H9 (cell line): ENCODE results near the gene CHAF1B. TPM values are rescaled to one million over a fixed set of nuclear protein-coding genes. Genes with fewer than 3 reads are reported as not detected.

ENCODE experiments used
- DNase-seq: peaks from one replicate; pipeline ENCODE4 v3.0.0-alpha.2; 2017
- H2AFZ ChIP-seq: one replicate; pipeline ENCODE4 v1.6.1; 2013; ENCODE audit warnings: mild to moderate bottlenecking, low read length, control low read depth, moderate library complexity
- H2AK5ac ChIP-seq: 2 replicates; pipeline ENCODE4 v1.6.1; 2013; ENCODE audit warnings: low read length, control low read depth, mixed read lengths; ENCODE audit not compliant: insufficient read length
- H2BK120ac ChIP-seq: one replicate; pipeline ENCODE4 v1.6.1; 2013; ENCODE audit warnings: low read depth, mild to moderate bottlenecking, low read length, control low read depth, inconsistent platforms; ENCODE audit not compliant: poor library complexity, severe bottlenecking
- H2BK12ac ChIP-seq: 2 replicates; pipeline ENCODE4 v1.6.1; 2013; ENCODE audit warnings: low read length, control low read depth, mixed read lengths, low read depth; ENCODE audit not compliant: insufficient read length
- H2BK15ac ChIP-seq: 2 replicates; pipeline ENCODE4 v1.6.1; 2013; ENCODE audit warnings: low read depth, low read length, control low read depth
- H2BK20ac ChIP-seq: one replicate; pipeline ENCODE4 v1.6.1; 2013; ENCODE audit warnings: low read depth, mild to moderate bottlenecking, low read length, control low read depth, inconsistent platforms; ENCODE audit not compliant: poor library complexity, severe bottlenecking
- H2BK5ac ChIP-seq: 2 replicates; pipeline ENCODE4 v1.6.1; 2013; ENCODE audit warnings: low read length, control low read depth, mixed read lengths; ENCODE audit not compliant: insufficient read length
- H3K14ac ChIP-seq: 2 replicates; pipeline ENCODE4 v1.6.1; 2013; ENCODE audit warnings: low read length, control low read depth; ENCODE audit not compliant: insufficient read depth
- H3K18ac ChIP-seq: 2 replicates; pipeline ENCODE4 v1.6.1; 2013; ENCODE audit warnings: low read depth, mild to moderate bottlenecking, mixed read lengths, low read length, control low read depth; ENCODE audit not compliant: insufficient read length
- H3K23ac ChIP-seq: 2 replicates; pipeline ENCODE4 v1.6.1; 2013; ENCODE audit warnings: low read length, control low read depth, mixed read lengths, low read depth; ENCODE audit not compliant: insufficient read length
- H3K23me2 ChIP-seq: 2 replicates; pipeline ENCODE4 v1.6.1; 2013; ENCODE audit warnings: low read depth, mild to moderate bottlenecking, mixed read lengths, low read length, control low read depth; ENCODE audit not compliant: insufficient read length, poor library complexity, severe bottlenecking
- H3K27ac ChIP-seq: 2 replicates; pipeline ENCODE4 v1.5.1; 2013; ENCODE audit warnings: low read length, control low read depth, mixed read lengths, low read depth; ENCODE audit not compliant: insufficient read length
- H3K27me3 ChIP-seq: 2 replicates; pipeline ENCODE4 v1.6.1; 2013; ENCODE audit warnings: low read length, control low read depth, inconsistent platforms; ENCODE audit not compliant: insufficient read depth
- H3K4ac ChIP-seq: 2 replicates; pipeline ENCODE4 v1.6.1; 2013; ENCODE audit warnings: low read depth, mild to moderate bottlenecking, control low read depth, inconsistent platforms, low read length, moderate library complexity
- H3K4me1 ChIP-seq: 2 replicates; pipeline ENCODE4 v1.6.1; 2013; ENCODE audit warnings: low read length, control low read depth, inconsistent platforms; ENCODE audit not compliant: insufficient read depth
- H3K4me2 ChIP-seq: 2 replicates; pipeline ENCODE4 v1.6.1; 2013; ENCODE audit warnings: low read length, control low read depth, mixed read lengths; ENCODE audit not compliant: insufficient read length, insufficient read depth
- H3K56ac ChIP-seq: 2 replicates; pipeline ENCODE4 v1.6.1; 2013; ENCODE audit warnings: low read depth, mild to moderate bottlenecking, mixed read lengths, low read length, control low read depth; ENCODE audit not compliant: insufficient read length
- H3K79me1 ChIP-seq: 2 replicates; pipeline ENCODE4 v1.6.1; 2013; ENCODE audit warnings: low read depth, mild to moderate bottlenecking, moderate library complexity, low read length, control low read depth, inconsistent platforms; ENCODE audit not compliant: insufficient read depth, poor library complexity, severe bottlenecking
- H3K79me2 ChIP-seq: 2 replicates; pipeline ENCODE4 v1.6.1; 2013; ENCODE audit warnings: low read length, control low read depth, inconsistent platforms; ENCODE audit not compliant: insufficient read depth
- H3K9ac ChIP-seq: 2 replicates; pipeline ENCODE4 v1.6.1; 2013; ENCODE audit warnings: low read length, control low read depth, mixed read lengths; ENCODE audit not compliant: insufficient read length; ENCODE audit errors: extremely low read depth
- H3K9me3 ChIP-seq: one replicate; pipeline ENCODE4 v1.6.1; 2013; ENCODE audit warnings: low read depth, low read length, inconsistent platforms; ENCODE audit not compliant: control insufficient read depth
- H3T11ph ChIP-seq: one replicate; pipeline ENCODE4 v1.6.1; 2013; ENCODE audit warnings: mild to moderate bottlenecking, low read length, control low read depth, inconsistent platforms
- H4K20me1 ChIP-seq: one replicate; pipeline ENCODE4 v1.6.1; 2013; ENCODE audit not compliant: control insufficient read depth, insufficient read length, insufficient read depth
- H4K5ac ChIP-seq: 2 replicates; pipeline ENCODE4 v1.6.1; 2013; ENCODE audit warnings: low read depth, mild to moderate bottlenecking, mixed read lengths, low read length, control low read depth; ENCODE audit not compliant: insufficient read length
- H4K8ac ChIP-seq: replicated peaks from 2 replicates; pipeline ENCODE4 v1.6.1; 2013; ENCODE audit warnings: low read length, control low read depth, mixed read lengths, low read depth; ENCODE audit not compliant: insufficient read length
- H4K91ac ChIP-seq: 2 replicates; pipeline ENCODE4 v1.6.1; 2013; ENCODE audit warnings: low read depth, mild to moderate bottlenecking, moderate library complexity, mixed read lengths, low read length, control low read depth; ENCODE audit not compliant: insufficient read length
- H3K27ac Mint-ChIP-seq, 3 experiments: 2 replicates in 2 of 3; 3 replicates in 1 of 3; pipeline ENCODE4 v1.8.0; 2020 to 2021; ENCODE audit warnings: mixed read lengths in 3 of 3, mild to moderate bottlenecking in 1 of 3, moderate library complexity in 1 of 3
- H3K27me3 Mint-ChIP-seq: 2 replicates; pipeline ENCODE4 v1.8.0; 2021; ENCODE audit warnings: low read depth, mild to moderate bottlenecking, moderate library complexity, mixed read lengths
- H3K36me3 Mint-ChIP-seq, 3 experiments: 2 replicates in 2 of 3; 3 replicates in 1 of 3; pipeline ENCODE4 v1.8.0; 2020 to 2021; ENCODE audit warnings: low read depth in 3 of 3, mixed read lengths in 3 of 3; ENCODE audit not compliant: insufficient read depth in 1 of 3
- H3K4me1 Mint-ChIP-seq, 2 experiments: 2 replicates each; pipeline ENCODE4 v1.8.0; 2020; ENCODE audit warnings: mixed read lengths in 2 of 2
- H3K4me3 Mint-ChIP-seq, 2 experiments: 2 replicates in 1 of 2; 3 replicates in 1 of 2; pipeline ENCODE4 v1.8.0; 2020 to 2021; ENCODE audit warnings: mild to moderate bottlenecking in 2 of 2, mixed read lengths in 2 of 2, moderate library complexity in 1 of 2
- H3K9me3 Mint-ChIP-seq, 2 experiments: 2 replicates in 1 of 2; 3 replicates in 1 of 2; pipeline ENCODE4 v1.8.0; 2020; ENCODE audit warnings: mild to moderate bottlenecking in 2 of 2, mixed read lengths in 2 of 2, moderate library complexity in 1 of 2
- WGBS: extraction: QIAGEN DNeasy Blood & Tissue Kit; methylation state at CpG from one replicate; pipeline ENCODE4 v1.1.7; 2013; ENCODE audit warnings: missing lambda C conversion rate, low lambda C conversion rate, mixed read lengths; ENCODE audit not compliant: insufficient read length; ENCODE audit errors: extremely low coverage; 5-methylcytosine and 5-hydroxymethylcytosine counted together
- total RNA-seq: library from RNA; stranded (reverse); gene quantifications from 2 replicates; pipeline ENCODE4 v1.2.1, GENCODE V29; 2021
- TF ChIP-seq, protein P1 (sequence below): fragments of 200-600 bp; sonication (generic); conservative IDR thresholded peaks from 3 replicates; pipeline ENCODE4 v1.8.0; 2021; ENCODE audit warnings: antibody characterized with exemption, mild to moderate bottlenecking

CHAF1B gene
- total RNA-seq, 1 experiment from 2014 or later = 19.3 TPM

- no peak overlapping the region for H3T11ph ChIP-seq
- no peak overlapping the region for H3K56ac ChIP-seq
- H2BK120ac ChIP-seq = no peak overlapping the region
- H3K27me3 ChIP-seq = 0 out of 2 replicates have a peak, but pooled peaks cover 2% of the 10 kb centered on the region
- no peak overlapping the region for H2BK5ac ChIP-seq
- H3K18ac ChIP-seq = no peak overlapping the region
- no peak overlapping the region for H2BK20ac ChIP-seq
- no peaks in the 10 kb centered on the region for H3K9me3 ChIP-seq
- H4K8ac ChIP-seq = no peak overlapping the region
- peaks cover 21 to 25% of the 10 kb centered on the region in 2 experiments for H3K4me1 Mint-ChIP-seq
- no peak overlapping the region for H2AK5ac ChIP-seq
- no peak overlapping the region for H3K9ac ChIP-seq
- H3K23me2 ChIP-seq = no peaks in the 10 kb centered on the region
- no peak overlapping the region for H3K4ac ChIP-seq
- no peak overlapping the region for H2BK12ac ChIP-seq
- peaks cover 8% of the 10 kb centered on the region; the same call in 1 of the 2 replicates for H3K4me1 ChIP-seq
- no peaks in the 10 kb centered on the region for H3K79me1 ChIP-seq
- TF ChIP-seq, protein P1, sequence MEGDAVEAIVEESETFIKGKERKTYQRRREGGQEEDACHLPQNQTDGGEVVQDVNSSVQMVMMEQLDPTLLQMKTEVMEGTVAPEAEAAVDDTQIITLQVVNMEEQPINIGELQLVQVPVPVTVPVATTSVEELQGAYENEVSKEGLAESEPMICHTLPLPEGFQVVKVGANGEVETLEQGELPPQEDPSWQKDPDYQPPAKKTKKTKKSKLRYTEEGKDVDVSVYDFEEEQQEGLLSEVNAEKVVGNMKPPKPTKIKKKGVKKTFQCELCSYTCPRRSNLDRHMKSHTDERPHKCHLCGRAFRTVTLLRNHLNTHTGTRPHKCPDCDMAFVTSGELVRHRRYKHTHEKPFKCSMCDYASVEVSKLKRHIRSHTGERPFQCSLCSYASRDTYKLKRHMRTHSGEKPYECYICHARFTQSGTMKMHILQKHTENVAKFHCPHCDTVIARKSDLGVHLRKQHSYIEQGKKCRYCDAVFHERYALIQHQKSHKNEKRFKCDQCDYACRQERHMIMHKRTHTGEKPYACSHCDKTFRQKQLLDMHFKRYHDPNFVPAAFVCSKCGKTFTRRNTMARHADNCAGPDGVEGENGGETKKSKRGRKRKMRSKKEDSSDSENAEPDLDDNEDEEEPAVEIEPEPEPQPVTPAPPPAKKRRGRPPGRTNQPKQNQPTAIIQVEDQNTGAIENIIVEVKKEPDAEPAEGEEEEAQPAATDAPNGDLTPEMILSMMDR = no peak
- H3K36me3 Mint-ChIP-seq = no peaks in the 10 kb centered on the region; a peak in 1 of 7 replicates
- no CpG with 5 or more reads among the region's 2 CpGs for WGBS
- no peak overlapping the region for H3K4me3 Mint-ChIP-seq
- H2AFZ ChIP-seq = no peak overlapping the region
- H4K5ac ChIP-seq = no peak overlapping the region
- no peak overlapping the region for H4K91ac ChIP-seq
- no peak overlapping the region for H3K27ac ChIP-seq
- H3K27me3 Mint-ChIP-seq = no peaks in the 10 kb centered on the region; the same call in 1 of the 2 replicates
- H4K20me1 ChIP-seq = no peaks in the 10 kb centered on the region
- no peak overlapping the region for H3K23ac ChIP-seq
- H3K27ac Mint-ChIP-seq = no peak overlapping the region; a peak in 1 of 7 replicates
- H3K79me2 ChIP-seq = no peaks in the 10 kb centered on the region
- no peak overlapping the region for H3K14ac ChIP-seq
- no peak overlapping the region for H3K4me2 ChIP-seq
- no peak overlapping the region for H2BK15ac ChIP-seq
- DNase-seq = no peak
- no peaks in the 10 kb centered on the region for H3K9me3 Mint-ChIP-seq
Observed at GRCh38 chr21:36450511-36450910, 65.3 kb downstream of the CHAF1B start.
